Mucosa of descending colon (tissue), 3 donors: ENCODE data around the gene TNPO1. TPM values are rescaled to one million over a fixed set of nuclear protein-coding genes. Genes with fewer than 3 reads are reported as not detected.

Experiments used
- ATAC-seq: fragments of 200-7000 bp; cut with Tn5 transposase; one replicate; pipeline ENCODE4 v1.9.1; 2020; ENCODE audit warnings: mild to moderate bottlenecking, moderate library complexity
- DNase-seq, 3 donors: peaks; one replicate each; pipeline ENCODE4 v3.0.0-alpha.2; 2020
- H3K36me3 ChIP-seq: fragments of 200-600 bp; one replicate; pipeline ENCODE4 v1.8.0; 2021; ENCODE audit warnings: low read depth, mild to moderate bottlenecking
- H3K4me1 ChIP-seq: fragments of 200-600 bp; one replicate; pipeline ENCODE4 v1.8.0; 2021; ENCODE audit warnings: low read depth, mild to moderate bottlenecking
- H3K4me3 ChIP-seq: fragments of 200-600 bp; one replicate; pipeline ENCODE4 v1.8.0; 2021; ENCODE audit warnings: mild to moderate bottlenecking
- H3K9me3 ChIP-seq: fragments of 200-600 bp; one replicate; pipeline ENCODE4 v1.8.0; 2021; ENCODE audit warnings: mild to moderate bottlenecking
- intact Hi-C, 2 donors: fragments of 100-400 bp; cut with DNase I in 1 of 2; cut with micrococcal nuclease in 1 of 2; formaldehyde crosslinking; loops; one replicate each; pipeline versions ENCODE4 v1.11.0 to v1.11.1; 2022; cut with DNase I, micrococcal nuclease
- total RNA-seq, 3 donors: library from RNA; stranded (reverse); fragmentation: NEBNext Ultra II Directional in 2 of 3; extraction: Animal tissue kit (Norgen Biotek cat#: 25700) in 2 of 3; gene quantifications; one replicate each; pipeline versions ENCODE4 v1.2.1 to v1.2.4, GENCODE V29; 2021 to 2023
- TF ChIP-seq, protein P1 (sequence below): fragments of 200-600 bp; IDR thresholded peaks from one replicate; pipeline ENCODE4 v1.8.0; 2022; ENCODE audit warnings: antibody characterized with exemption, mild to moderate bottlenecking
- donor health status: DM: no; HTN: no; CAD: no; lungs with moderate emphysema.
- donor health status: DM: no; HTN: no; CAD: no.
- donor health status: DM: no; HTN: yes; CAD: no.

The TNPO1 gene
- total RNA-seq, 3 donors from 2014 or later: 69.4 to 95.1 (median 76.8) TPM

DNA sequence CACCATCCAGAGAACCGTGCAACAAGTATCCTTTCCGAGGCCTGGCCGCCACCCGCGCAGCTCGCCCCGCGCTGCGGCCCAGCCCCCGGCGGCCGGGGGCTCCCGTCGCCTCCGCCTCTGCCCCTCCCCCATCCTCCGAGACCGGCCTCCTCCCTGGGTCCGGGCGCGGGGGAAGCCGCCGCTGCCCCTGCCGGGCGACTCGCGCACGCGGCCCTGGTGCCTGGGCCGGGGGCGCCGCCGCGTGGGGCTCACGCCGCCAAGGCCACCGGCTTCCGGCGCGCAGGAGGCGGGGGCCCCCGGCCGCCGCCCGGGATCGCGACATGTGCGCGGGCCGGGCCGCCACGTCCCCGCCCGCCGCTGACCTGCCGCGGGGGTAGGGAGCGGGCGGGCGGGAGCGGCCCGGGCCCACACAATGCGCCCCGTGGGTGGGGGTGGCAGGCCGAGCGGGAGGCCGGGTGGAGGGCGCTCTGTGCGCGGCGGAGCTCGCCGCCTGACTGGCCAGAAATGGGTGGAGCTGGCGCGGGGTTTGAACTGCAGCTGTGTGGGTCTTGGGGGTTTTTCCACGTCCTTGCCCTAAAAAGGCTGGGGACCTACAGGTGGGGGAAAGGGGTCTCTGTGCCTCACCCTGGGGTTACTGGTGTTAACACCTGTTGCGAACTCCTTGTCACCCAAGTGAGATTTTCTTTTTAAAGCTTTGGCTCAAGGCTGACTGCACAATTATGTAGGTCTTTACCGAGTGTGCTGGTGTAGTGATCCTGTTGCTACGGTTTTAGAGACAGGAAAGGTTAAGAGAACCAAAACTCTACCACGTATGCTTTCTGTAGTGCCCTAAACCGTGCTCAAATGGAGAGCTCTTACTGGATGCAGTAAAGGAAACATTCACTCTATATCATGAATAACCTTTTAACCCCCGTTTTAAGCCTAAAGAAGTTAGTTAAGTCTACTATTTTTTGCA lies 32.3 kb downstream of the TNPO1 start:
- TF ChIP-seq, protein P1, sequence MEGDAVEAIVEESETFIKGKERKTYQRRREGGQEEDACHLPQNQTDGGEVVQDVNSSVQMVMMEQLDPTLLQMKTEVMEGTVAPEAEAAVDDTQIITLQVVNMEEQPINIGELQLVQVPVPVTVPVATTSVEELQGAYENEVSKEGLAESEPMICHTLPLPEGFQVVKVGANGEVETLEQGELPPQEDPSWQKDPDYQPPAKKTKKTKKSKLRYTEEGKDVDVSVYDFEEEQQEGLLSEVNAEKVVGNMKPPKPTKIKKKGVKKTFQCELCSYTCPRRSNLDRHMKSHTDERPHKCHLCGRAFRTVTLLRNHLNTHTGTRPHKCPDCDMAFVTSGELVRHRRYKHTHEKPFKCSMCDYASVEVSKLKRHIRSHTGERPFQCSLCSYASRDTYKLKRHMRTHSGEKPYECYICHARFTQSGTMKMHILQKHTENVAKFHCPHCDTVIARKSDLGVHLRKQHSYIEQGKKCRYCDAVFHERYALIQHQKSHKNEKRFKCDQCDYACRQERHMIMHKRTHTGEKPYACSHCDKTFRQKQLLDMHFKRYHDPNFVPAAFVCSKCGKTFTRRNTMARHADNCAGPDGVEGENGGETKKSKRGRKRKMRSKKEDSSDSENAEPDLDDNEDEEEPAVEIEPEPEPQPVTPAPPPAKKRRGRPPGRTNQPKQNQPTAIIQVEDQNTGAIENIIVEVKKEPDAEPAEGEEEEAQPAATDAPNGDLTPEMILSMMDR: no peak
- H3K9me3 ChIP-seq: no peaks in the 10 kb centered on the region
- DNase-seq: peak; percentile 57 to 74 (median 74)
- peak overlapping the region; percentile 76 for H3K4me3 ChIP-seq
- peaks cover 30% of the 10 kb centered on the region for H3K4me1 ChIP-seq
- intact Hi-C loops: no loop called here
- peak; percentile 69 for ATAC-seq
- no peaks in the 10 kb centered on the region for H3K36me3 ChIP-seq

DNA sequence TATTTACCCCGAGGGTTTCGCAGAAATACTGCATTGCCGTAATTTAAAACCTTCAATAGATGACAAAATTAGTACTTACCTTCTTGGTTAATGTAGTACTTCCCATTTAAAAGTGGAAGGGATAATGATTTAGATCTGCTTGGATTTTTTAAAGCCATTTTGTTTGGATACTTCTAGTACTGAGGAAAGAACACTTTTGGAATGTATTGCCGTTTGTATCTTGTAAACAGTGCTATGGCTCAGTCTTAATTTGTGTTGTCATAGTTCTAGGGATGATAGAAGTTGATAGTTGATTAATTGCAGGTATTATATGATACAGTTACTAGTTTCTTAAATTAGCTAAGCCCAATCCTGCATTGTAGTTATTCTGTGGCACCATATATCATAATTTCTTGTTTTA lies 33.1 kb downstream of the TNPO1 start:
- ATAC-seq (no peak), DNase-seq (no peak)
- Histone ChIP-seq H3K9me3 (no peaks in the 10 kb centered on the region), H3K36me3 (no peaks in the 10 kb centered on the region), H3K4me3 (no peak overlapping the region), H3K4me1 (peaks cover 30% of the 10 kb centered on the region)
- intact Hi-C loops: no loop called here
- TF ChIP-seq, protein P1: no peak

DNA sequence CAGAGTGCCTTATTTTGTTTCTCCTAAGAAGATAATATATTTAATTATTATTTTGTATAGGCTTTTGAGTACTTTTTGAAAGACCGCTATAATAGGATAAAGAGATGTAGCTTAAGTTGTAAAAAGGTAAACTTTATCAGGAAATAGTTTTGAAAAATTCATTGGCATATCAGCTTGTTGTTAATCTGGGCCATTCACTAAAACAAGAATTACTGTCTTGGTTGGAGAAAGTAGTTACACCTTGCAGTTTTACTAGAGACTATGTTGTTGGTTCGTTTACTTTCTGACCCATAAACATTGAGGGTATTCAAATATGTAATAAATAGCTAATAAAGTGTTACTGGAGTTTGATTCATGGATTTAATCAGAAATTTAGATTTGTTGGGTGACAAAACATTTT lies 33.7 kb downstream of the TNPO1 start:
- TF ChIP-seq, protein P1: no peak
- no peak overlapping the region for H3K4me3 ChIP-seq
- H3K9me3 ChIP-seq: no peaks in the 10 kb centered on the region
- peaks cover 30% of the 10 kb centered on the region for H3K4me1 ChIP-seq
- intact Hi-C loops: no loop called here
- DNase-seq: no peak
- no peak for ATAC-seq
- H3K36me3 ChIP-seq: no peaks in the 10 kb centered on the region

DNA sequence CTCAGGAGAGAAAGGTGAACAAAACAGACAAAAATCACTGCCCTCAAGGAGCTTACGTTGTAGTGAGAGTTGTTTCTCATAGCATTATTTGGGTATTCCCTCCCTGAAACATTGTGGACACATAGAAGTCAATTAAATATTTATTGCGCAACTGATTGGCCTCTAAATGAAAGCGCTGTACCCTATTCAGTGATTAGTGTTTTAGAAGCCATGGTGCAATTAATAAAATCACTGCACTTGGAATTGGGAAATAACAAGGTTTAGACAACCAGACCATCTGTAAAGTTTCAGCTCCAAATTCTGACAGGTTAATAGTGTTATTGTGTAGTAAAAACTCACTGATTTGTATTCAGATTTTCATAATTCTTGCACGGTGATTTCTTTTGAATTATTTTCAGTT lies 35.9 kb downstream of the TNPO1 start:
- Histone ChIP-seq H3K36me3 (no peaks in the 10 kb centered on the region), H3K9me3 (no peaks in the 10 kb centered on the region), H3K4me1 (peaks cover 30% of the 10 kb centered on the region), H3K4me3 (no peak overlapping the region)
- ATAC-seq: no peak
- intact Hi-C loops: no loop called here
- no peak for DNase-seq
- TF ChIP-seq, protein P1: no peak

DNA sequence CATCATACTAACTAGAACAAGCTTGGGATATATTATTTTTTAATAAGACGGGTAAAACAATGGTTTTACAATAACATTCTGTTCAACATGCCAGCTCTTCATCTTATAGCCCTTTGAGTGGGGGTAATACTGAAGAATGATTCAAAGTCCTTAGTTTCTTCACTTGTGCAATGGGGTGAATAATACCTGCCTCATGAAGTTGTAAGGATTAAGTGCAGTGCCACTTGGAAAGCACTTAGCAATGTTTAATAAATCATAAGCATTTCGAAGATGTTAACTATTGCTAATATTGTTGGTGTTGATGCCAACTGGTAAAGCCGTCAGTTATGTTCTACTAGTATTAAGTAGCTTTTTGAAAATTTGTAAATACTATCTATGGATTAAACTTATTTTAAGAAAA lies 38.0 kb downstream of the TNPO1 start:
- intact Hi-C loops: no loop called here
- Histone ChIP-seq H3K4me3 (no peak overlapping the region), H3K9me3 (no peaks in the 10 kb centered on the region), H3K4me1 (peaks cover 22% of the 10 kb centered on the region), H3K36me3 (no peaks in the 10 kb centered on the region)
- TF ChIP-seq, protein P1: no peak
- no peak for DNase-seq
- ATAC-seq: no peak
